ENCODE results near the gene DBN1.
A peak's percentile ranks its signal among the peaks of the same experiment; 100 is the strongest.

Gene DBN1

GRCh38 chr5:177473443-177474001 is at the start of gene DBN1:
TSS of gene DBN1 (minus strand) at chr5:177473634. CDS start at chr5:177473521, 113 bp downstream.
- no peak for DNase-seq

- DNase-seq: no peak
Measured at GRCh38 chr5:177520916-177521513, 47.6 kb upstream of the DBN1 start.

- DNase-seq: no peak
Measured at GRCh38 chr5:177520271-177520670, 46.8 kb upstream of the DBN1 start.

GRCh38 chr5:177519463-177520235 is 46.2 kb upstream of the DBN1 start:
- DNase-seq: no peak

GRCh38 chr5:177516601-177517568 is 43.5 kb upstream of the DBN1 start, which contains the start of gene DDX41:
TSS of gene DDX41 (minus strand) at chr5:177516961. CDS start at chr5:177516945, 16 bp downstream.
- DNase-seq: peak; percentile 94

- no peak for DNase-seq
Measured at GRCh38 chr5:177515580-177515979, 42.1 kb upstream of the DBN1 start.

GRCh38 chr5:177514541-177514940 is 41.1 kb upstream of the DBN1 start:
- DNase-seq: no peak

- DNase-seq: no peak
Measured at GRCh38 chr5:177513500-177513899, 40.1 kb upstream of the DBN1 start.

- DNase-seq: no peak
Measured at GRCh38 chr5:177512736-177513380, 39.4 kb upstream of the DBN1 start.

GRCh38 chr5:177511796-177512675 is 38.6 kb upstream of the DBN1 start:
- no peak for DNase-seq

GRCh38 chr5:177511181-177511580 is 37.7 kb upstream of the DBN1 start:
- no peak for DNase-seq

GRCh38 chr5:177510567-177511053 is 37.2 kb upstream of the DBN1 start:
- DNase-seq: no peak

- DNase-seq: no peak
Measured at GRCh38 chr5:177509991-177510566, 36.6 kb upstream of the DBN1 start.

- no peak for DNase-seq
Measured at GRCh38 chr5:177509381-177509951, 36.0 kb upstream of the DBN1 start, which contains the start of gene DOK3. TSS of gene DOK3 (minus strand) at chr5:177509826. CDS start at chr5:177509540, 286 bp downstream.

- DNase-seq: no peak
Measured at GRCh38 chr5:177508837-177509236, 35.4 kb upstream of the DBN1 start.

GRCh38 chr5:177508221-177508611 is 34.8 kb upstream of the DBN1 start:
- no peak for DNase-seq

- no peak for DNase-seq
Measured at GRCh38 chr5:177507596-177508220, 34.3 kb upstream of the DBN1 start.

- DNase-seq: no peak
Measured at GRCh38 chr5:177507165-177507564, 33.7 kb upstream of the DBN1 start.

- DNase-seq: no peak
Measured at GRCh38 chr5:177505075-177505474, 31.6 kb upstream of the DBN1 start.
